HG03565 (cell line): ENCODE data around the gene NR5A1.

Source experiments
- ATAC-seq: cut with Tn5 transposase; IDR thresholded peaks from one replicate; pipeline ENCODE4 v1.9.1; 2021; ENCODE audit warnings: mild to moderate bottlenecking, moderate library complexity; ENCODE audit not compliant: unreplicated experiment

The NR5A1 gene

GRCh38 chr9:124444166-124444565, 63.0 kb downstream of the NR5A1 start:
- ATAC-seq, result no peak

GRCh38 chr9:124443625-124444024, 63.6 kb downstream of the NR5A1 start:
- no peak for ATAC-seq

GRCh38 chr9:124442826-124443225, 64.4 kb downstream of the NR5A1 start:
- ATAC-seq, result no peak

GRCh38 chr9:124442379-124442778, 64.8 kb downstream of the NR5A1 start:
- ATAC-seq, result no peak

- no peak for ATAC-seq
These were observed 65.9 kb downstream of the NR5A1 start for GRCh38 chr9:124441291-124441690.

- ATAC-seq, result no peak
These were observed 66.4 kb downstream of the NR5A1 start for GRCh38 chr9:124440786-124441185.

- no peak for ATAC-seq
These were observed 67.4 kb downstream of the NR5A1 start for GRCh38 chr9:124439686-124440243.

- no peak for ATAC-seq
These were observed 68.1 kb downstream of the NR5A1 start for GRCh38 chr9:124439086-124439485.

- ATAC-seq, result no peak
These were observed 69.1 kb downstream of the NR5A1 start for GRCh38 chr9:124438091-124438490.

- no peak for ATAC-seq
These were observed 70.1 kb downstream of the NR5A1 start for GRCh38 chr9:124437086-124437485.

GRCh38 chr9:124436320-124436719, 70.9 kb downstream of the NR5A1 start:
- ATAC-seq, result no peak
